ENCODE data around the gene RAB29. TPM values are rescaled to one million over a fixed set of nuclear protein-coding genes. Genes with fewer than 3 reads are reported as not detected.
A peak's percentile ranks its signal among the peaks of the same experiment; 100 is the strongest.

RAB29 gene
- total and polyA plus RNA-seq, 9 of the 15 experiments (the other 6 are each of a cell fraction or from before 2014, with no cell fraction given), result 6.3 to 17.6 (median 8.0) TPM

DNA sequence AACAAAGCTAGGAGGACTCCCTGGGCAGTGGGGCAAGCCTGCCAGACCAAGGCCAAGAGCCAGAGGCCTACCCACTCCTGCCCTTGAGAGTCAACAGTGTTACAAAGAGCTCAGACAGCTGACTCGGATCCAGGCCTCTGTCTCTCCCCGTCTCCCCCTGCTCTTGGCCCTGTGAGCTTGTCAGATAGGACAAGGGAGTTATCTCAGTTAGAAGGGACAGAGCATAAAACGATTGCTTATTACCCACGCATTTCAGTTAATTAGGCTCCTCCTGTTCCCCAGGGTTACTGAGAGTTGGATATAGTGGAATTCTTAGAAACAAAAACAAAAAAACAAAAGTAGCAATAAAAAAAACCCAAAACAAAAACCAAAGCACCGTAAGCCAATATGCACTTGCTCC, 36.4 kb upstream of the RAB29 start (continued):
- TF ChIP-seq ZNF431 (CRISPR knock-in tag; IDR thresholded peaks at IDR 0.05) (no peak), HCFC1 (IDR thresholded peaks at IDR 0.05; ENCODE audit: low read depth, low read length) (no peak), RFX5 (IDR thresholded peaks at IDR 0.05; ENCODE audit: low read depth, low read length) (no peak), ETV1 (tag; conservative IDR thresholded peaks at IDR 0.05; ENCODE audit: low read depth) (no peak), ZNF24 (IDR thresholded peaks at IDR 0.05) (no peak), FOXM1 (IDR thresholded peaks at IDR 0.05; ENCODE audit: low read depth) (0 out of 2 replicates have a peak, but pooled peaks have one; percentile 20), FOXM1 (CRISPR knock-in tag; IDR thresholded peaks at IDR 0.05; ENCODE audit: low read depth) (no peak), PHB (CRISPR knock-in tag; IDR thresholded peaks at IDR 0.05) (no peak), NUFIP1 (IDR thresholded peaks at IDR 0.05; ENCODE audit: partially characterized antibody) (no peak), NR1H2 (CRISPR knock-in tag; IDR thresholded peaks at IDR 0.05) (no peak), RFX1 (IDR thresholded peaks at IDR 0.05) (peak; percentile 52; the same call in 1 of the 2 replicates), CEBPG (CRISPR knock-in tag; IDR thresholded peaks at IDR 0.05) (no peak), CEBPG (tag; conservative IDR thresholded peaks at IDR 0.05 in 1 of 2, IDR thresholded peaks at IDR 0.05 in 1 of 2) (no peak), GABPA (tag; conservative IDR thresholded peaks at IDR 0.05; ENCODE audit: low read depth) (no peak), CREM (IDR thresholded peaks at IDR 0.05; ENCODE audit: low read depth) (no peak)
- TF ChIP-seq, protein P1, sequence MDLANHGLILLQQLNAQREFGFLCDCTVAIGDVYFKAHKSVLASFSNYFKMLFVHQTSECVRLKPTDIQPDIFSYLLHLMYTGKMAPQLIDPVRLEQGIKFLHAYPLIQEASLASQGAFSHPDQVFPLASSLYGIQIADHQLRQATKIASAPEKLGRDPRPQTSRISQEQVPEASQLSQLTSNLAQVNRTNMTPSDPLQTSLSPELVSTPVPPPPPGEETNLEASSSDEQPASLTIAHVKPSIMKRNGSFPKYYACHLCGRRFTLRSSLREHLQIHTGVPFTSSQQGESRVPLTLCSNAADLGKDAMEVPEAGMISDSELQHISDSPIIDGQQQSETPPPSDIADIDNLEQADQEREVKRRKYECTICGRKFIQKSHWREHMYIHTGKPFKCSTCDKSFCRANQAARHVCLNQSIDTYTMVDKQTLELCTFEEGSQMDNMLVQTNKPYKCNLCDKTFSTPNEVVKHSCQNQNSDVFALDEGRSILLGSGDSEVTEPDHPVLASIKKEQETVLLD (IDR thresholded peaks at IDR 0.05), result no peak
- TF ChIP-seq, protein P2, sequence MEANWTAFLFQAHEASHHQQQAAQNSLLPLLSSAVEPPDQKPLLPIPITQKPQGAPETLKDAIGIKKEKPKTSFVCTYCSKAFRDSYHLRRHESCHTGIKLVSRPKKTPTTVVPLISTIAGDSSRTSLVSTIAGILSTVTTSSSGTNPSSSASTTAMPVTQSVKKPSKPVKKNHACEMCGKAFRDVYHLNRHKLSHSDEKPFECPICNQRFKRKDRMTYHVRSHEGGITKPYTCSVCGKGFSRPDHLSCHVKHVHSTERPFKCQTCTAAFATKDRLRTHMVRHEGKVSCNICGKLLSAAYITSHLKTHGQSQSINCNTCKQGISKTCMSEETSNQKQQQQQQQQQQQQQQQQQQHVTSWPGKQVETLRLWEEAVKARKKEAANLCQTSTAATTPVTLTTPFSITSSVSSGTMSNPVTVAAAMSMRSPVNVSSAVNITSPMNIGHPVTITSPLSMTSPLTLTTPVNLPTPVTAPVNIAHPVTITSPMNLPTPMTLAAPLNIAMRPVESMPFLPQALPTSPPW (CRISPR knock-in tag; IDR thresholded peaks at IDR 0.05), result peak; percentile 78
- TF ChIP-seq, protein P3, sequence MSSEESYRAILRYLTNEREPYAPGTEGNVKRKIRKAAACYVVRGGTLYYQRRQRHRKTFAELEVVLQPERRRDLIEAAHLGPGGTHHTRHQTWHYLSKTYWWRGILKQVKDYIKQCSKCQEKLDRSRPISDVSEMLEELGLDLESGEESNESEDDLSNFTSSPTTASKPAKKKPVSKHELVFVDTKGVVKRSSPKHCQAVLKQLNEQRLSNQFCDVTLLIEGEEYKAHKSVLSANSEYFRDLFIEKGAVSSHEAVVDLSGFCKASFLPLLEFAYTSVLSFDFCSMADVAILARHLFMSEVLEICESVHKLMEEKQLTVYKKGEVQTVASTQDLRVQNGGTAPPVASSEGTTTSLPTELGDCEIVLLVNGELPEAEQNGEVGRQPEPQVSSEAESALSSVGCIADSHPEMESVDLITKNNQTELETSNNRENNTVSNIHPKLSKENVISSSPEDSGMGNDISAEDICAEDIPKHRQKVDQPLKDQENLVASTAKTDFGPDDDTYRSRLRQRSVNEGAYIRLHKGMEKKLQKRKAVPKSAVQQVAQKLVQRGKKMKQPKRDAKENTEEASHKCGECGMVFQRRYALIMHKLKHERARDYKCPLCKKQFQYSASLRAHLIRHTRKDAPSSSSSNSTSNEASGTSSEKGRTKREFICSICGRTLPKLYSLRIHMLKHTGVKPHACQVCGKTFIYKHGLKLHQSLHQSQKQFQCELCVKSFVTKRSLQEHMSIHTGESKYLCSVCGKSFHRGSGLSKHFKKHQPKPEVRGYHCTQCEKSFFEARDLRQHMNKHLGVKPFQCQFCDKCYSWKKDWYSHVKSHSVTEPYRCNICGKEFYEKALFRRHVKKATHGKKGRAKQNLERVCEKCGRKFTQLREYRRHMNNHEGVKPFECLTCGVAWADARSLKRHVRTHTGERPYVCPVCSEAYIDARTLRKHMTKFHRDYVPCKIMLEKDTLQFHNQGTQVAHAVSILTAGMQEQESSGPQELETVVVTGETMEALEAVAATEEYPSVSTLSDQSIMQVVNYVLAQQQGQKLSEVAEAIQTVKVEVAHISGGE (CRISPR knock-in tag; IDR thresholded peaks at IDR 0.05), result peak in 1 of 3 experiments; percentile 41; a peak in 1 of 6 replicates
- TF ChIP-seq, protein P4, sequence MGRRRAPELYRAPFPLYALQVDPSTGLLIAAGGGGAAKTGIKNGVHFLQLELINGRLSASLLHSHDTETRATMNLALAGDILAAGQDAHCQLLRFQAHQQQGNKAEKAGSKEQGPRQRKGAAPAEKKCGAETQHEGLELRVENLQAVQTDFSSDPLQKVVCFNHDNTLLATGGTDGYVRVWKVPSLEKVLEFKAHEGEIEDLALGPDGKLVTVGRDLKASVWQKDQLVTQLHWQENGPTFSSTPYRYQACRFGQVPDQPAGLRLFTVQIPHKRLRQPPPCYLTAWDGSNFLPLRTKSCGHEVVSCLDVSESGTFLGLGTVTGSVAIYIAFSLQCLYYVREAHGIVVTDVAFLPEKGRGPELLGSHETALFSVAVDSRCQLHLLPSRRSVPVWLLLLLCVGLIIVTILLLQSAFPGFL (CRISPR knock-in tag; IDR thresholded peaks at IDR 0.05), result no peak
- TF ChIP-seq, protein P5, sequence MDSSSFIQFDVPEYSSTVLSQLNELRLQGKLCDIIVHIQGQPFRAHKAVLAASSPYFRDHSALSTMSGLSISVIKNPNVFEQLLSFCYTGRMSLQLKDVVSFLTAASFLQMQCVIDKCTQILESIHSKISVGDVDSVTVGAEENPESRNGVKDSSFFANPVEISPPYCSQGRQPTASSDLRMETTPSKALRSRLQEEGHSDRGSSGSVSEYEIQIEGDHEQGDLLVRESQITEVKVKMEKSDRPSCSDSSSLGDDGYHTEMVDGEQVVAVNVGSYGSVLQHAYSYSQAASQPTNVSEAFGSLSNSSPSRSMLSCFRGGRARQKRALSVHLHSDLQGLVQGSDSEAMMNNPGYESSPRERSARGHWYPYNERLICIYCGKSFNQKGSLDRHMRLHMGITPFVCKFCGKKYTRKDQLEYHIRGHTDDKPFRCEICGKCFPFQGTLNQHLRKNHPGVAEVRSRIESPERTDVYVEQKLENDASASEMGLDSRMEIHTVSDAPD (CRISPR knock-in tag; IDR thresholded peaks at IDR 0.05), result no peak

All from K562 (cell line).